GM18909 (cell line): ENCODE data around the gene MICAL3.

Source experiments
- ATAC-seq: cut with Tn5 transposase; IDR thresholded peaks from one replicate; pipeline ENCODE4 v1.9.1; 2021; ENCODE audit warnings: mild to moderate bottlenecking; ENCODE audit not compliant: unreplicated experiment, poor library complexity

Gene MICAL3

GRCh38 chr22:17955590-17956379 is 68.6 kb downstream of the MICAL3 start:
- no peak for ATAC-seq

- ATAC-seq: no peak
These were observed 69.3 kb downstream of the MICAL3 start for GRCh38 chr22:17954860-17955587.

GRCh38 chr22:17954200-17954859 is 70.0 kb downstream of the MICAL3 start:
- ATAC-seq: no peak

- no peak for ATAC-seq
These were observed 71.2 kb downstream of the MICAL3 start for GRCh38 chr22:17953147-17953546.

- no peak for ATAC-seq
These were observed 72.0 kb downstream of the MICAL3 start for GRCh38 chr22:17952273-17952801.

- ATAC-seq: no peak
These were observed 73.0 kb downstream of the MICAL3 start for GRCh38 chr22:17951315-17951714.

- no peak for ATAC-seq
These were observed 73.6 kb downstream of the MICAL3 start for GRCh38 chr22:17950651-17951214.

GRCh38 chr22:17949642-17950473 is 74.5 kb downstream of the MICAL3 start:
- no peak for ATAC-seq

GRCh38 chr22:17948101-17948500 is 76.3 kb downstream of the MICAL3 start:
- no peak for ATAC-seq

GRCh38 chr22:17946662-17947367 is 77.5 kb downstream of the MICAL3 start:
- no peak for ATAC-seq

- ATAC-seq: no peak
These were observed 78.3 kb downstream of the MICAL3 start for GRCh38 chr22:17945888-17946648.

GRCh38 chr22:17945156-17945887 is 79.0 kb downstream of the MICAL3 start:
- no peak for ATAC-seq

GRCh38 chr22:17944256-17944655 is 80.1 kb downstream of the MICAL3 start:
- no peak for ATAC-seq

GRCh38 chr22:17943533-17944249 is 80.7 kb downstream of the MICAL3 start:
- no peak for ATAC-seq

- ATAC-seq: no peak
These were observed 81.6 kb downstream of the MICAL3 start for GRCh38 chr22:17942721-17943120.

GRCh38 chr22:17941471-17942406 is 82.6 kb downstream of the MICAL3 start:
- no peak for ATAC-seq
